Fibroblast of lung (primary cell): ENCODE measurements around the gene PGGHG. TPM values are rescaled to one million over a fixed set of nuclear protein-coding genes. Genes with fewer than 3 reads are reported as not detected.

Experiments used
- DNase-seq, 2 donors: peaks; one replicate each; pipeline versions ENCODE4 v3.0.0 to v3.0.0-alpha.2; 2010; ENCODE audit warnings: low read depth in 2 of 2
- H2AFZ ChIP-seq: 2 replicates; pipeline ENCODE4 v1.5.1; 2012; ENCODE audit warnings: low read length, control low read depth, inconsistent platforms
- H3K27ac ChIP-seq: 2 replicates; pipeline ENCODE4 v1.5.1; 2011; ENCODE audit warnings: low read length, control low read depth; ENCODE audit not compliant: insufficient read depth
- H3K27me3 ChIP-seq: 2 replicates; pipeline ENCODE4 v1.5.1; 2011; ENCODE audit warnings: mild to moderate bottlenecking, low read length; ENCODE audit not compliant: control insufficient read depth, insufficient read depth
- H3K36me3 ChIP-seq: 2 replicates; pipeline ENCODE4 v1.5.1; 2011; ENCODE audit warnings: low read length; ENCODE audit not compliant: control insufficient read depth, insufficient read depth
- H3K4me1 ChIP-seq: 2 replicates; pipeline ENCODE4 v1.5.1; 2011; ENCODE audit warnings: low read length; ENCODE audit not compliant: control insufficient read depth, insufficient read depth; ENCODE audit errors: extremely low read depth
- H3K4me2 ChIP-seq: 2 replicates; pipeline ENCODE4 v1.5.1; 2011; ENCODE audit warnings: low read length, control low read depth; ENCODE audit not compliant: insufficient read depth; ENCODE audit errors: extremely low read depth
- H3K4me3 ChIP-seq, 4 experiments: fragments of 200-600 bp in 1 of 4; sonication (generic) in 1 of 4; replicated peaks in 1 of 4; 2 replicates each; pipeline ENCODE4 v1.5.1; 2011 to 2016; ENCODE audit warnings: low read length in 4 of 4, low read depth in 3 of 4, mild to moderate bottlenecking in 3 of 4, control low read depth in 2 of 4, inconsistent platforms in 1 of 4, mixed read lengths in 1 of 4; ENCODE audit not compliant: insufficient read depth in 1 of 4; ENCODE audit errors: control extremely low read depth in 1 of 4
- H3K79me2 ChIP-seq: 2 replicates; pipeline ENCODE4 v1.5.1; 2012; ENCODE audit warnings: mild to moderate bottlenecking, low read length, inconsistent platforms; ENCODE audit not compliant: control insufficient read depth, insufficient read depth
- H3K9ac ChIP-seq: 2 replicates; pipeline ENCODE4 v1.5.1; 2011; ENCODE audit warnings: mild to moderate bottlenecking, low read length, control low read depth; ENCODE audit not compliant: insufficient read depth
- H3K9me3 ChIP-seq: 2 replicates; pipeline ENCODE4 v1.5.1; 2012; ENCODE audit warnings: low read depth, low read length; ENCODE audit not compliant: control insufficient read depth, insufficient read depth
- H4K20me1 ChIP-seq: 2 replicates; pipeline ENCODE4 v1.5.1; 2011; ENCODE audit warnings: low read length; ENCODE audit not compliant: control insufficient read depth, insufficient read depth; ENCODE audit errors: extremely low read depth
- EZH2 ChIP-seq: IDR thresholded peaks from 2 replicates; pipeline ENCODE4 v1.5.1; 2012; ENCODE audit warnings: low read length, control low read depth, mild to moderate bottlenecking; ENCODE audit errors: missing control alignments
- polyA plus RNA-seq, 2 donors: library from polyadenylated mRNA; depleted of rRNA in 1 of 2; stranded (reverse) in 1 of 2; unstranded in 1 of 2; fragments of >200 nt; gene quantifications; 2 replicates each; pipeline ENCODE4 v1.2.1, GENCODE V29; 2011 to 2012; ENCODE audit warnings: missing spikeins in 1 of 2
- total RNA-seq: library from RNA; depleted of rRNA; stranded (reverse); fragments of >200 nt; gene quantifications from 2 replicates; pipeline ENCODE4 v1.2.1, GENCODE V29; 2014
- TF ChIP-seq, protein P1 (sequence below), 2 donors: IDR thresholded peaks in 1 of 2; conservative IDR thresholded peaks in 1 of 2; 1 replicate in 1 of 2; 2 replicates in 1 of 2; pipeline ENCODE4 v1.5.1; 2011 to 2012; ENCODE audit warnings: low read length in 2 of 2, control low read depth in 1 of 2, inconsistent platforms in 1 of 2, low read depth in 1 of 2, mild to moderate bottlenecking in 1 of 2

Gene PGGHG
- total and polyA plus RNA-seq, 2 donors (not counting 1 experiment from before 2014, with no cell fraction given): 4.6 to 8.4 TPM

DNA sequence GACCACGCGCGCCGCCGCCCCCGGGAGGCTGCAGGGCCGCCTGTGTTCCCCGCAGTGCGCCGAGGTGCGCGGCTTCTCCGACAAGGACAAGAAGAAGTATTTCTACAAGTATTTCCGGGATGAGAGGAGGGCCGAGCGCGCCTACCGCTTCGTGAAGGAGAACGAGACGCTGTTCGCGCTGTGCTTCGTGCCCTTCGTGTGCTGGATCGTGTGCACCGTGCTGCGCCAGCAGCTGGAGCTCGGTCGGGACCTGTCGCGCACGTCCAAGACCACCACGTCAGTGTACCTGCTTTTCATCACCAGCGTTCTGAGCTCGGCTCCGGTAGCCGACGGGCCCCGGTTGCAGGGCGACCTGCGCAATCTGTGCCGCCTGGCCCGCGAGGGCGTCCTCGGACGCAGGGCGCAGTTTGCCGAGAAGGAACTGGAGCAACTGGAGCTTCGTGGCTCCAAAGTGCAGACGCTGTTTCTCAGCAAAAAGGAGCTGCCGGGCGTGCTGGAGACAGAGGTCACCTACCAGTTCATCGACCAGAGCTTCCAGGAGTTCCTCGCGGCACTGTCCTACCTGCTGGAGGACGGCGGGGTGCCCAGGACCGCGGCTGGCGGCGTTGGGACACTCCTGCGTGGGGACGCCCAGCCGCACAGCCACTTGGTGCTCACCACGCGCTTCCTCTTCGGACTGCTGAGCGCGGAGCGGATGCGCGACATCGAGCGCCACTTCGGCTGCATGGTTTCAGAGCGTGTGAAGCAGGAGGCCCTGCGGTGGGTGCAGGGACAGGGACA, 8.0 kb upstream of the PGGHG start:
- Histone ChIP-seq H3K27me3 (peaks cover 60% of the 10 kb centered on the region), H3K9me3 (no peaks in the 10 kb centered on the region)
- DNase-seq: no peak

DNA sequence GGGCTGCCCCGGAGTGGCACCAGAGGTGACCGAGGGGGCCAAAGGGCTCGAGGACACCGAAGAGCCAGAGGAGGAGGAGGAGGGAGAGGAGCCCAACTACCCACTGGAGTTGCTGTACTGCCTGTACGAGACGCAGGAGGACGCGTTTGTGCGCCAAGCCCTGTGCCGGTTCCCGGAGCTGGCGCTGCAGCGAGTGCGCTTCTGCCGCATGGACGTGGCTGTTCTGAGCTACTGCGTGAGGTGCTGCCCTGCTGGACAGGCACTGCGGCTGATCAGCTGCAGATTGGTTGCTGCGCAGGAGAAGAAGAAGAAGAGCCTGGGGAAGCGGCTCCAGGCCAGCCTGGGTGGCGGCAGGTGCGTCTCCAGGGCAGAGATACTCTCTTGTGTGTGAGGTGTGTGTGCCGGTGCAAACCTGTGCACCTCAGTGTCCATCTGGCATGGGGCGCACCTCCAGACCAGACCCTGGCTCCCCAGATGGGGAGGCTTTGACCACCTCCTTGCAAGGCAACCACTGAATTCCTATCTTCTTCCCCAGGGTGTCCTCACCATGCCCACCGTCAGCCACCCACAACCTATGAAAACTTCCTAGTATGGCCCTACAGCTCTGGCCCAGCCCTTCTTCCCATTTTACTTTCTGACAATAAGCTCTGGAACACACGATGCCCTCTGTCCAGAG, 7.3 kb upstream of the PGGHG start:
- Histone ChIP-seq H3K9me3 (no peaks in the 10 kb centered on the region), H3K9ac (no peak overlapping the region), H3K4me2 (no peak overlapping the region), H3K4me1 (no peaks in the 10 kb centered on the region), H3K27ac (no peak overlapping the region), H2AFZ (no peak overlapping the region), H3K36me3 (no peaks in the 10 kb centered on the region), H3K4me3 (no peak overlapping the region), H4K20me1 (no peaks in the 10 kb centered on the region), H3K27me3 (peaks cover 60% of the 10 kb centered on the region), H3K79me2 (no peaks in the 10 kb centered on the region)
- no peak for DNase-seq
- TF ChIP-seq, protein P1, sequence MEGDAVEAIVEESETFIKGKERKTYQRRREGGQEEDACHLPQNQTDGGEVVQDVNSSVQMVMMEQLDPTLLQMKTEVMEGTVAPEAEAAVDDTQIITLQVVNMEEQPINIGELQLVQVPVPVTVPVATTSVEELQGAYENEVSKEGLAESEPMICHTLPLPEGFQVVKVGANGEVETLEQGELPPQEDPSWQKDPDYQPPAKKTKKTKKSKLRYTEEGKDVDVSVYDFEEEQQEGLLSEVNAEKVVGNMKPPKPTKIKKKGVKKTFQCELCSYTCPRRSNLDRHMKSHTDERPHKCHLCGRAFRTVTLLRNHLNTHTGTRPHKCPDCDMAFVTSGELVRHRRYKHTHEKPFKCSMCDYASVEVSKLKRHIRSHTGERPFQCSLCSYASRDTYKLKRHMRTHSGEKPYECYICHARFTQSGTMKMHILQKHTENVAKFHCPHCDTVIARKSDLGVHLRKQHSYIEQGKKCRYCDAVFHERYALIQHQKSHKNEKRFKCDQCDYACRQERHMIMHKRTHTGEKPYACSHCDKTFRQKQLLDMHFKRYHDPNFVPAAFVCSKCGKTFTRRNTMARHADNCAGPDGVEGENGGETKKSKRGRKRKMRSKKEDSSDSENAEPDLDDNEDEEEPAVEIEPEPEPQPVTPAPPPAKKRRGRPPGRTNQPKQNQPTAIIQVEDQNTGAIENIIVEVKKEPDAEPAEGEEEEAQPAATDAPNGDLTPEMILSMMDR (conservative IDR thresholded peaks at IDR 0.05 in 1 of 2, IDR thresholded peaks at IDR 0.05 in 1 of 2; ENCODE audit: low read depth in 1 of 2, low read length in 2 of 2): no peak

More for the DNA sequence above, 8.0 kb upstream of the PGGHG start:
- Histone ChIP-seq H3K79me2 (no peaks in the 10 kb centered on the region), H3K4me3 (no peak overlapping the region), H4K20me1 (no peaks in the 10 kb centered on the region), H3K9ac (no peak overlapping the region), H2AFZ (no peak overlapping the region), H3K36me3 (no peaks in the 10 kb centered on the region), H3K27ac (no peak overlapping the region), H3K4me1 (no peaks in the 10 kb centered on the region), H3K4me2 (no peak overlapping the region)
- TF ChIP-seq EZH2: peak; percentile 85
- TF ChIP-seq, protein P1 (conservative IDR thresholded peaks at IDR 0.05 in 1 of 2, IDR thresholded peaks at IDR 0.05 in 1 of 2; ENCODE audit: low read depth in 1 of 2, low read length in 2 of 2): no peak

DNA sequence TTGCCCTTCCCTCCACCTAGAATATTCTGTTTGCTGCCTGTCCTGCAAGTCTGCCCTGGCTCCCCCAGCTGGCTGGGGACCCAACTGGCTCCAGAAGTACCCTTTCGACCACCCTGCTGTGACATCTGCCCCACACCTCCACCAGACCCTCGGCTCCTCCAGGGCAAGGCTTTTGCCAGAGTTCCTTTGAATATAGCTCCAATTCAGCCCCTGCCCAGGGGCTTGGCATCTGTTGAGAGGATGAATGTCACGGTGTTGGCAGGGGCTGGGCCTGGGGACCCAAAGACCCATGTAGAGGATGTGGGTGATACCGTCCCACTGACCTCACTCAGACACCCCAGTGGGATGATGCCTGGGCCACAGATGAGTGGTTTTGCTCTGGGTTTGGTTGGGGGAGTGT, 6.8 kb upstream of the PGGHG start:
- Histone ChIP-seq H3K4me2 (no peak overlapping the region), H3K36me3 (no peaks in the 10 kb centered on the region), H3K4me1 (no peaks in the 10 kb centered on the region), H3K27me3 (peaks cover 55% of the 10 kb centered on the region), H3K9ac (no peak overlapping the region), H4K20me1 (no peaks in the 10 kb centered on the region), H2AFZ (no peak overlapping the region), H3K9me3 (no peaks in the 10 kb centered on the region), H3K4me3 (no peak overlapping the region), H3K27ac (no peak overlapping the region), H3K79me2 (no peaks in the 10 kb centered on the region)
- TF ChIP-seq, protein P1 (conservative IDR thresholded peaks at IDR 0.05 in 1 of 2, IDR thresholded peaks at IDR 0.05 in 1 of 2; ENCODE audit: low read depth in 1 of 2, low read length in 2 of 2): no peak
- no peak for TF ChIP-seq EZH2
- no peak for DNase-seq
